WTC11 (cell line): ENCODE measurements around the gene HS1BP3. TPM values are rescaled to one million over a fixed set of nuclear protein-coding genes. Genes with fewer than 3 reads are reported as not detected.

ENCODE experiments used
- ATAC-seq: fragments of 200-7000 bp; cut with Tn5 transposase; 2 replicates; pipeline ENCODE4 v1.10.0; 2021; ENCODE audit warnings: mild to moderate bottlenecking, moderate library complexity
- CTCF ChIA-PET: fragments of 300-600 bp; sonication (Branson Sonifier 250); formaldehyde crosslinking; loops from one replicate; lab custom pipeline; 2021; ENCODE audit warnings: antibody characterized with exemption; lab: Charles Lee
- POLR2A ChIA-PET: fragments of 350-600 bp; sonication (Branson Sonifier 250); formaldehyde crosslinking; loops from one replicate; lab custom pipeline; 2021; ENCODE audit warnings: antibody characterized with exemption; lab: Charles Lee
- DNase-seq: peaks from one replicate; pipeline ENCODE4 v3.0.0; 2021; ENCODE audit warnings: low spot score
- H3K27ac Mint-ChIP-seq: 2 replicates; pipeline ENCODE4 v1.8.0; 2021; ENCODE audit warnings: mixed read lengths
- H3K27me3 Mint-ChIP-seq: 2 replicates; pipeline ENCODE4 v1.8.0; 2021; ENCODE audit warnings: low read depth, mild to moderate bottlenecking, moderate library complexity, mixed read lengths
- H3K36me3 Mint-ChIP-seq: 2 replicates; pipeline ENCODE4 v1.8.0; 2021; ENCODE audit warnings: mixed read lengths
- H3K4me1 Mint-ChIP-seq: 2 replicates; pipeline ENCODE4 v1.8.0; 2022; ENCODE audit warnings: mixed read lengths
- H3K4me3 Mint-ChIP-seq: 2 replicates; pipeline ENCODE4 v1.8.0; 2021; ENCODE audit warnings: mild to moderate bottlenecking, moderate library complexity, mixed read lengths
- H3K9me3 Mint-ChIP-seq: 2 replicates; pipeline ENCODE4 v1.8.0; 2021; ENCODE audit warnings: mixed read lengths
- ATF3 ChIP-seq: sonication (generic); formaldehyde crosslinking; conservative IDR thresholded peaks from 2 replicates; pipeline ENCODE4 v1.8.1; 2022; ENCODE audit warnings: mild to moderate bottlenecking, missing genetic modification reagents
- EMX1 ChIP-seq: fragments of 250-450 bp; sonication (Bioruptor Pico); IDR thresholded peaks from 2 replicates; pipeline ENCODE4 v1.8.0; 2021; ENCODE audit warnings: mild to moderate bottlenecking
- ERG ChIP-seq: fragments of 250-450 bp; sonication (Bioruptor Pico); IDR thresholded peaks from 2 replicates; pipeline ENCODE4 v1.8.0; 2021; ENCODE audit warnings: mild to moderate bottlenecking
- FOXP1 ChIP-seq: sonication (generic); formaldehyde crosslinking; IDR thresholded peaks from 2 replicates; pipeline ENCODE4 v1.8.0; 2022; ENCODE audit warnings: missing genetic modification reagents, mild to moderate bottlenecking, moderate library complexity, borderline replicate concordance
- GABPB1 ChIP-seq: sonication (generic); formaldehyde crosslinking; IDR thresholded peaks from 2 replicates; pipeline ENCODE4 v1.8.1; 2023; ENCODE audit warnings: mild to moderate bottlenecking, missing genetic modification reagents
- GTF2I ChIP-seq: fragments of 250-450 bp; sonication (Bioruptor Pico); conservative IDR thresholded peaks from 2 replicates; pipeline ENCODE4 v1.4.0; 2021; ENCODE audit warnings: mild to moderate bottlenecking
- HMGA2 ChIP-seq: fragments of 250-450 bp; sonication (Bioruptor Pico); IDR thresholded peaks from 2 replicates; pipeline ENCODE4 v1.4.0; 2021; ENCODE audit warnings: mild to moderate bottlenecking, moderate library complexity
- JAZF1 ChIP-seq: fragments of 250-450 bp; sonication (Bioruptor Pico); IDR thresholded peaks from 2 replicates; pipeline ENCODE4 v1.9.0; 2021; ENCODE audit warnings: moderate library complexity, mild to moderate bottlenecking, inconsistent platforms
- MAX ChIP-seq: sonication (generic); formaldehyde crosslinking; IDR thresholded peaks from 2 replicates; pipeline ENCODE4 v1.8.0; 2022; ENCODE audit warnings: mild to moderate bottlenecking, missing genetic modification reagents
- RORB ChIP-seq: fragments of 250-450 bp; sonication (Bioruptor Pico); IDR thresholded peaks from 2 replicates; pipeline ENCODE4 v1.9.0; 2021; ENCODE audit warnings: mild to moderate bottlenecking
- SOX15 ChIP-seq: fragments of 250-450 bp; sonication (Bioruptor Pico); IDR thresholded peaks from 2 replicates; pipeline ENCODE4 v1.9.0; 2021; ENCODE audit warnings: mild to moderate bottlenecking
- TCF7 ChIP-seq: sonication (generic); formaldehyde crosslinking; IDR thresholded peaks from 2 replicates; pipeline ENCODE4 v1.8.0; 2022; ENCODE audit warnings: mild to moderate bottlenecking, low read depth, missing genetic modification reagents, moderate library complexity
- TEAD1 ChIP-seq: sonication (generic); formaldehyde crosslinking; IDR thresholded peaks from 2 replicates; pipeline ENCODE4 v1.8.0; 2022; ENCODE audit warnings: mild to moderate bottlenecking, missing genetic modification reagents
- TEAD4 ChIP-seq: sonication (generic); formaldehyde crosslinking; IDR thresholded peaks from 2 replicates; pipeline ENCODE4 v1.8.0; 2022; ENCODE audit warnings: mild to moderate bottlenecking, missing genetic modification reagents
- ZBTB21 ChIP-seq: sonication (generic); formaldehyde crosslinking; IDR thresholded peaks from 2 replicates; pipeline ENCODE4 v1.8.1; 2023; ENCODE audit warnings: mild to moderate bottlenecking, missing genetic modification reagents, borderline replicate concordance
- ZNF416 ChIP-seq: fragments of 250-450 bp; sonication (Bioruptor Pico); IDR thresholded peaks from 2 replicates; pipeline ENCODE4 v1.9.0; 2021; ENCODE audit warnings: mild to moderate bottlenecking, inconsistent platforms
- ZNF423 ChIP-seq: fragments of 250-450 bp; sonication (Bioruptor Pico); IDR thresholded peaks from 2 replicates; pipeline ENCODE4 v2.1.2; 2022; ENCODE audit warnings: mild to moderate bottlenecking, moderate library complexity
- total RNA-seq: library from RNA; stranded (reverse); gene quantifications from 3 replicates; pipeline ENCODE4 v1.2.3, GENCODE V29; 2021

Gene HS1BP3
- total RNA-seq, 1 experiment from 2014 or later: 17.9 TPM

GRCh38 chr2:20585710-20586594 is 64.9 kb downstream of the HS1BP3 start:
- CTCF ChIA-PET: interaction anchor here (1.0 to 1.7 kb wide), 6 partner anchors 16 to 65 kb away, joined by 3 to 6 read pairs (median 4); partner anchors contain the start of gene HS1BP3
- peak; percentile 32; the same call in 1 of the 2 replicates for TF ChIP-seq GABPB1 (CRISPR knock-in tag)
- TF ChIP-seq RORB (CRISPR knock-in tag): no peak
- Mint-ChIP-seq H3K4me1 (peaks cover 19% of the 10 kb centered on the region), H3K27me3 (peaks cover 3% of the 10 kb centered on the region), H3K36me3 (no peaks in the 10 kb centered on the region), H3K4me3 (no peak overlapping the region), H3K27ac (peak overlapping the region; percentile 55; the same call in 1 of the 2 replicates), H3K9me3 (peaks cover 6% of the 10 kb centered on the region; the same call in 1 of the 2 replicates)
- DNase-seq (peak; percentile 7), ATAC-seq (no peak)
- POLR2A ChIA-PET: interaction anchor here (1.0 to 1.9 kb wide), 3 partner anchors 23 to 139 kb away, joined by 4 to 16 read pairs (median 4); partner anchors contain the start of gene RHOB

- H3K27ac Mint-ChIP-seq: 0 out of 2 replicates have a peak overlapping the region, but pooled peaks have one; percentile 20
- TF ChIP-seq TEAD4 (CRISPR knock-in tag) (no peak), GTF2I (no peak)
- H3K4me1 Mint-ChIP-seq: peaks cover 19% of the 10 kb centered on the region
- no peak for ATAC-seq
- H3K4me3 Mint-ChIP-seq: no peak overlapping the region
- ChIA-PET CTCF (interaction anchor here (1.1 to 1.7 kb wide), 6 partner anchors 16 to 174 kb away, joined by 3 to 6 read pairs (median 4); partner anchors contain the start of genes HS1BP3 and RHOB), POLR2A (interaction anchor here (1.2 to 1.9 kb wide), 2 partner anchors 23 to 138 kb away, joined by 4 to 16 read pairs; partner anchors contain the start of gene RHOB)
- no peak for DNase-seq
- H3K36me3 Mint-ChIP-seq: no peaks in the 10 kb centered on the region
- H3K27me3 Mint-ChIP-seq: peaks cover 3% of the 10 kb centered on the region
- peaks cover 6% of the 10 kb centered on the region; the same call in 1 of the 2 replicates for H3K9me3 Mint-ChIP-seq
Measured at GRCh38 chr2:20585359-20585709, 65.6 kb downstream of the HS1BP3 start.

GRCh38 chr2:20584399-20585358 is 66.2 kb downstream of the HS1BP3 start:
- H3K4me3 Mint-ChIP-seq: no peak overlapping the region

More at GRCh38 chr2:20584399-20585358, 66.2 kb downstream of the HS1BP3 start:
- peaks cover 6% of the 10 kb centered on the region; the same call in 1 of the 2 replicates for H3K9me3 Mint-ChIP-seq
- ChIA-PET POLR2A (interaction anchor here (1.2 to 1.9 kb wide), 2 partner anchors 22 to 138 kb away, joined by 4 to 16 read pairs; partner anchors contain the start of gene RHOB), CTCF (interaction anchor here (0.7 to 1.7 kb wide), 7 partner anchors 8 to 173 kb away, joined by 3 to 6 read pairs (median 4); partner anchors contain the start of genes HS1BP3 and RHOB)
- H3K27ac Mint-ChIP-seq: peak overlapping the region; percentile 60
- H3K36me3 Mint-ChIP-seq: no peaks in the 10 kb centered on the region
- peaks cover 3% of the 10 kb centered on the region for H3K27me3 Mint-ChIP-seq
- ATAC-seq: peak; percentile 96
- TF ChIP-seq TEAD4 (CRISPR knock-in tag) (0 out of 2 replicates have a peak, but pooled peaks have one; percentile 56), GABPB1 (CRISPR knock-in tag) (peak; percentile 56), ZNF416 (CRISPR knock-in tag) (no peak), MAX (CRISPR knock-in tag) (peak; percentile 57; the same call in 1 of the 2 replicates), TCF7 (CRISPR knock-in tag) (no peak), GTF2I (no peak), ZBTB21 (CRISPR knock-in tag) (no peak), ZNF423 (CRISPR knock-in tag) (no peak), JAZF1 (CRISPR knock-in tag) (no peak), FOXP1 (0 out of 2 replicates have a peak, but pooled peaks have one; percentile 28), ERG (CRISPR knock-in tag) (no peak), ATF3 (CRISPR knock-in tag) (peak; percentile 67; the same call in 1 of the 2 replicates), TEAD1 (CRISPR knock-in tag) (peak; percentile 95; the same call in 1 of the 2 replicates), EMX1 (0 out of 2 replicates have a peak, but pooled peaks have one; percentile 15), HMGA2 (no peak; the same call in 1 of the 2 replicates), SOX15 (CRISPR knock-in tag) (no peak)
- TF ChIP-seq, all 79 proteins: peak for 7
- DNase-seq: peak; percentile 63
- H3K4me1 Mint-ChIP-seq: peaks cover 21% of the 10 kb centered on the region
